CD4-positive, alpha-beta T cell treated with Interleukin-4 for 4 hours (primary cell): ENCODE results near the gene MAML2.

Source experiments
- DNase-seq: peaks from one replicate; pipeline ENCODE4 v3.0.0-alpha.2; 2020

Gene MAML2

DNA sequence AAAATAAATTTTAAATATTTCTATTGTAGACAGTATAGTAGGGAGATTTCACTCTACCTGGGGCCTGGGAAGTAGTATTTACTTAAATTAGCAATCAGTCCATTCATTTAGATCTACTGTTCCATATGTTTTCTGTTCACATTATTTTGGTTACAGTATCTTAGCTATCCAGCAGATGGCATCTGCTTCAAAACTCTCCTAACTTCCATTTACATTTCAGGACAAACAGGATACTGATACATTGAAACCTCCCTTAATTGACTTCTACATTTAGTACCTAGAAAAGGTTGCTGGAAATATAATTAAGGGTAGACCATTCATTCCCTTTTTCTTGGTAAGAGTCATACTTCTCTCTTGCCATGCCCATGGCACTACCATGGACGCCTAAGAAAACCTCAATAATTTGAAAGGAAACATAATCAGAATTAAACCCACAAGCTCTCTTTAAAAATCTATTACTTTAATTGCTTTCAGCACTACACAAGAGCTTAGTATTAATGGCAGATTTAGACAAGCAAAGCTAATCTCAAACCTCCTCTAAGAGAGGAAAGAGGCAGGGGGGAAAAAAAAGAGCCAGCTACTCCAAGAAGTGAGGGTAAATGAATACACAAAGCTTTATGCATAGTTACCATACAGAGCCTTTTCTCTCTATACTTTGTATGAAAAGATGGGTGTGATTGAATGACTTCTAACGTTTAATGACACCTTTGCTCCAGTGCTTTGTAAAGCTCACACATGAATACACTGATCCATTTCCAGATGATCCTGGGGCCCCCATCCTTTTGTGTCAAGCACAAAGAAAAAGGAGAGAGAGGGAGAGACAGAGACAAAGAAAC, 287.9 kb downstream of the MAML2 start:
- peak; percentile 46 for DNase-seq

DNA sequence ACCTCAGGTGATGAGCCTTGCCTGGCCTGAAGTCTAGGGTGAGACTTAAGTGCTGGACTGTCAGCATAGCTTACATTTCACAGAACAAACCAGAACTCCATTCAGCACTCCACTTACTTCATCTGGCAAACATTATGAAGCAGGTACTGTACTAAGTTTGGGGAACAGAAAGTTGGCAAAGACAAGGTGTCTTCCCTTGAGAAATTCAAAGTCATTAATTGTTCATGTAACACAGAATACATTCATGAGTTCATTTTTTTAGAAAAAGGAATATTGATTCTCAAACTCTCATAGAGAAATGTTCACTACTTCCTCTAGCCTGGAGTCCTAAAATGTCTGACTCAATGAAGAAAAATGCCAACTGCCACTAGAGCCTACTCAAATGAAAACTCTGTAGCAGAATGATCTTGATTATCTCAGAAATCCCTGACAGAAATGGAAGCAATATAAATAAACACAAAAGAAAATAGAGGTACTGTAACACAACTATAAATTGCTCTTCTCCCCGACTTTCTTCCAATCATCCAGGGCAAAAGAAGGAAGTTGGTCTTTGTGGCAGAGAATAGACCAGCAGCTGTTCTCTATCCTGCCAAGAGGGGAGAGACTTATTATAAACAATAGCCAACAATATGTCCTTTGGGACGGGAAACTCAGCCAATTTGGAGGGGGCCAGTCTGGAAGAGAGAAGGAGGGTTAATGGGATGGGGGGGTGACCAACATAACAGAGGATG, 289.9 kb downstream of the MAML2 start:
- no peak for DNase-seq

DNA sequence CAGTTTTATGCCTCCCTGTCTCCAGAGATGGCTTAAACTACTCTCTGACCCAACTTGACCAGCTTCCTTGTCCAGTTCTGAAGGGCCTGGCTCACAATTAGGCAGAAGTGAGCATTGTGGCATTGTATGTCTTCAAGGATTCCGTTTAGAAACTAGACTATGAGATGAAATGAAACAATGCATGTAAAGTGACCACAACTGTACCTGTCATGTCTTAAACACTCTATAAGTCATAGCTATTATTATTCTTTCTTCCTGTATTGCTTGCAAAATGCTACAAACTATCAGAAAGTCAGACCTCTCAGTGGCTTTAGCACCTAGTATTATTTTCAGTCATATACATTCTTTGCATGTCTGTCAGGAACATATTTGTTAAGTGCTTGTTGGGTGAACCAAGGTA, 291.2 kb downstream of the MAML2 start:
- DNase-seq, result no peak

DNA sequence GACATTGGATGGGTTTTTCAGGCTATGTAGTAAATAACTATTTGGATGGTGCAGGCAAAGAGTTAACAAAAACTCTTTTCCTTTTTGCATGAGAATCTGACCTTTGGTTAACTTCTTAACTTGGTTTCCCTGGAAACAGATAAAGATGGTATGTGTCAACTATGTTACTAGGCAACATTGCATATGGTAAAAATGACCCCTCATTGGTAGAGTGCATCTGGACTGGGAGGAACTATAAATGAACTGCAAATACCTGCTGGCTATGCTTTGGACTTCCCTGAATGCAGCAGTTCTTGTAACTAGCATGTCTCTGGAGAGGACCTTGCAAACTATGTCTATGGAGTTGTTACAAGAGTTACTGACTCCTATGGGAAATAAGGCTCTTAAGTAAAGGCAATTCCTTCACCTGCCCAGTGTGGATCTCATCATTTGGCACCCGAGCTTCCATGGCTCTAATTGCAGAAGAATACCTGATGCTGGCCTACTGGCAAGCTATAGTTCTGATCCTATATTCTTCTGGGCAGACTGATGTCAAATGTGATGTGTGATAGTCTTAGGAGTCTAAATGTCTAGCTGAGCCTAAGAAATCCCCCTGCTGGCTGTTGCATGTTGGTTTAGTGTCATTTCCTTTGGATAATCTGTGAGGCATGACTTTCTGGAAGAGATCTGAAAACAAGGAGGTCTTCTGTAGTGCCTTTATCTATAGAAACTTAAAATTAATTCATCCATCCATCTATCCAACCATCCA, 292.4 kb downstream of the MAML2 start:
- DNase-seq, result no peak

DNA sequence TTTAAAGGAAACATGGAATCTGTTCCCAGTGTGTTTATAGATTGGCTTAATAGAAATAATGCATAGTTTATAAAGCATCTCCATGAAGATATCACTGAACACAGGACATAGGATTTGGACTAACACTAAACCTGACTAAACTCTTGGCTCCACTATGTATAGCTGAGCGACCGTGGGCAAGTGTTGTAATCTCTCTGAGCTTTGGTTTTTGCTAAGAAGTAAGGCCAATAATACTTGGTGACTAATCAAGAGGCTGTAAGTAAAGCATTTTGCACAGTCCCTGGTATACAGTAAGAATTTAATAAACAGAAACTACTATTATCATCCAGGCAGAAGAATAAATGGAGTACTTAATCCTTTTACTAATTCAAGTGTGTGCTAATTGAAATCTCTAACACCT, 293.6 kb downstream of the MAML2 start:
- DNase-seq, result no peak

DNA sequence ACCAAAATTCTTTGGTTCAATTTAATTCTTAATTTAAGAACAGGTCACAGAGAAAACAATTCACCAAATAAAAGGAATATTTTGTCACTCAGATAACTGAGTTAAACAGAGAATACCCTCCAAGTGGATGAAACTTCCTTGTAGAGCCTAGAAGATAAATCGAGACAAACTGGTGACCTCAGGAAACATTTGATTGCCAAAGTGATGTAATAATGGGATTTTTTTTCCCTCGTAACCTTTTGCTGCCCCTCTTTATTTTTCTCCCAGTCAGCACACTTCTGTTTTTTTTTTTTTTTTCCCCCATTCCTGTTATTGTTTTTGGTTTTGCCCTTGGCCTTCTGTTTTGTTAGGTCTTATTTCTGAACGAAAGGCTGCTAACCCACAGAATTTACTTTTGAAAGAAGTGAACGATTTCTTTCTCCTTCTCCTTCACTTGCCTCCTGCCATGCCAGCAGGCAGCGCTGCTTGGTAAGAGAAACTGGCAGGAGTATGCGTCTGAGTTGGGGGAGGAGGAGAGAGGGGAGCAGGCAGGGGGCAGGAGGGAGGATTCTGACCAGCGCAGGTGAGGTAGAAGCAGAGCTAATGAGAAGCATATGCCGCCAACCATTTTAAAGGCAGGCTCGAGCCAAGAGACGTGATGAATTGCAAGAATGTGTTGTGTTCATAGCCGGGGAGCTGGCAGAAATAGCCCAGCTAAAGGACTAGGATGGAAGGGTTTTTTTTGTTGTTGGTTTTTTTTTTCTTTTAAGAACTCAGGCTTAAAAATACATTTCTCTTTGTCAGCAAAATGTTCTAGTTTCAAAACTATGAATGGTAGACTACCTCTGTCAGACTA, 297.2 kb downstream of the MAML2 start:
- no peak for DNase-seq

DNA sequence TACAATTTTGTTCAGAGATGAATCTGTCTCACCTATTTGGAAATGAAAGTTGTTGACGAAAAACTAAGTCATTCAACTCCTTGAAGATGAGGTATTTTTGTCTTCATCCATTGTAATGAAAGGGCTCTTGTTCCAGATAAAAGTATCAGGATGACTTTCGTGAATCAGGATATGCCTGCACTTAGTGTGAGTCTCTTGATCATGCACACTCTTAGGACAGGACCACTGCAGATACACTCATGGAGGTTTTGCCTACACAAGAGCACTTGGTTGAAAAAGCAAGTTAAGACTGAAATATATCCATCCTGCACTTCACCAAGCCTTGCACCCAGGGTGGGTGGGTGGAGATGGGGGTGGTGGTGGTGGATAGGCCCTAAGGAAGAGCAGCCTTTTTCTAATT, 298.2 kb downstream of the MAML2 start:
- DNase-seq, result no peak

DNA sequence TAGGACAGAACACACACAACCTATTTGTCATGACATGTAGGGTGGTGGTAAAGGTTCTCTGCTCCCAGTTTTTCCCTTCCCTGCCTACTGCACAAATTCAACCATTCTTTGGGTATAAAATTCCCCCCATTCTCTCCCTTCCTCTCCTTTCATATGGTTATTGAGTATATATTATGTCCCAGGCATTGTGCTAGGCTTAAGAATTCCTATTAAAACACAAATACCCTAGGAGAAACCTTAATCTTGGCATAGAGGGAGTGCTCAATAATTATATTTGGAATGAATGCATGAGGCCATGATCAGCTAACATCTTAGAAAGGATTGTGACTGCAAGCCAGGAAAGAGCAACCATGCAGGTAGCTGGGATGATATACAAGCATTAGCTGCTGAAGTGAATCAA, 298.7 kb downstream of the MAML2 start:
- DNase-seq, result no peak

DNA sequence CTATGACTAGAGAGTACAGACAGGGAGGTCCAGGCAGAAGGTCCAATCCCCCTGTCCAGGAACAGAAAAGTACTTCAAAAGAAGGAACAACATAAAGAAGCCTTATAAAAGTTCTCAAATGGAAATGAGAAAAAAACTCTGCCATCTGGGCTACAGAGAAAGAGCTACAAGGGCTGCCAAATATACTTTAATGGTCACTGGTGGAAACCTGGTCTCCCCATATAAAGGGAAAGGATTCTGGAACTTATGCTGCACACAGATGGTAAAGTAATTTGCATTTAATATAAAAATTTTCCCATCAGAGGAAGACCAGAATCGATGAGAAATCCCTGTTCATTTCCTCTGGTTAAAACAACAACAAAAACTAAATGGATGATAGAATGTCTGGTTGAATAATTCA, 299.7 kb downstream of the MAML2 start:
- no peak for DNase-seq

DNA sequence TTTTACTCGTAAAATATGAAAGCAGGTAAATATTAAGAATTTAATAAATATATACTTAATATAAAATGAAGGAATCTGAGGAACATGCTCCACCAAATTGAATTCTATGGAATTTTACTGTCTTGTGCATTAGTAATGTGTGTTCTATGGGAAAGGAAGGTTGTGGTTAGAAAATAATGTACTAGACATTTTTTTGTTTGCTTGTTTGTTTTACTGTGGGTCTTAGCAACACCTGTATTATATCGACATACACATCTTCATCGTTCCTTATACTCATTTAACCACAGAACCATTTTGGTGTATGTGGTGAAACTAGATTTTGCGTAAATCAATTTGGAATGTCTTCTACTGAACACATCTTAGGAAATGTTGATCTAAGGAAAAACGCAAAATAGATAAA, 304.9 kb downstream of the MAML2 start:
- no peak for DNase-seq

DNA sequence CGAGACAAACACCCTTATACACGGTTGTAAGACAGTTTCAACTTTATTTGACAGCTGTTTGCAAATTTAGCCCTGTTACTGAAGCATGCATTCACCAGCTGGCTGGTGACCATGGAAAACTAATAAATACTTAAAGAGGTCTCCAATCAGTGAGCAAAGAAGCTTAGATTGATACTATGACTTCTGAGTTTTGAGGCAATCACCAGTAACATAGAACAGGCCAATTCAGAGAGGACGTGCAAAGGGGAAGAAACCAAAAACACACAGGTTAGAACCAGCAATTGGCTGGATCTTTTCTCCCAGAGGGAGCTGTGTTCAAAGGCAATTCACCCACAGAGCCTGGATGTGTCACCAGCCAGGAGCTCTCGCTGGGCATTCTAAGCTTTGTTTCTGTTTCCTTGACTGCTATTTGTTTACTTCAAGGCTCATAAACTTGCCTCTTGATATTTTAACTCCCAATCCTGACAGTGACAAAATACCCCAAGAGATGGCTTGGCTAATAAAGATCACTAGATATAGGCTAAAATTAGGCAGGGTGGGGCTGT, 305.5 kb downstream of the MAML2 start:
- no peak for DNase-seq

DNA sequence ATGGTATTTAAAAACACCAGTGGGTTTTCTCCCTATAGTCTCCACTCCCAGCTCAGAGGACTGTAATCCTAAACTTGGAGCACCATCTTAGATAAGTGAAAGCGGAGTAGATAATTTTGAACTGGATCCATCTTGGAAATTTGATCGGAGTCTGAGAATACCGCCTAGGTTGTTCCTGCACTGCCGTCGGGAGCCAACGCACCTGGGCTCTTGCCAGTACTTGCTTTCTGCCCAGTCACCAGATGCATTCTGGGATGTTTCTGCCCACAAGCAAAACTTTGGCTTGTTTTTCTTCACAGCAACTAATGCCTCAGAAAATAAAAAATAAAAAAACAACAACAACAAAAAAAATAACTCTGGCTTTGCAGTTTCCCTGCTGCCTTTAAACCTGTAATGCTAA, 306.1 kb downstream of the MAML2 start:
- DNase-seq, result no peak

DNA sequence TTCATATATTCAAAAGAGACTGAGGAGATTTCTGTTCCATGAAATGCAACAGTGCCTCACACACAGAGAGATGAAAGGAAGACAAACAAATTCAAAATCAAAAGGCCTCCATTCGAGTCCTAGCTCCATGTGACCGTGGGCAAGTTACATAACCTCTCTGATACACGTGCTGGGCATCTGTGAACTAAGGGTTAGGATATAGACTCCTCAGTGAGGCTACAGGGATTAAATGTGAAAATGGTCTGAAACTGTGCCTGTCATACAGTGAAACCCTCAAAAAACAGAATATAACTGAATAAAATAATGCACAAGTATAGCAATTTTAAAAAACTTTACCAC, 307.3 kb downstream of the MAML2 start:
- DNase-seq, result no peak

DNA sequence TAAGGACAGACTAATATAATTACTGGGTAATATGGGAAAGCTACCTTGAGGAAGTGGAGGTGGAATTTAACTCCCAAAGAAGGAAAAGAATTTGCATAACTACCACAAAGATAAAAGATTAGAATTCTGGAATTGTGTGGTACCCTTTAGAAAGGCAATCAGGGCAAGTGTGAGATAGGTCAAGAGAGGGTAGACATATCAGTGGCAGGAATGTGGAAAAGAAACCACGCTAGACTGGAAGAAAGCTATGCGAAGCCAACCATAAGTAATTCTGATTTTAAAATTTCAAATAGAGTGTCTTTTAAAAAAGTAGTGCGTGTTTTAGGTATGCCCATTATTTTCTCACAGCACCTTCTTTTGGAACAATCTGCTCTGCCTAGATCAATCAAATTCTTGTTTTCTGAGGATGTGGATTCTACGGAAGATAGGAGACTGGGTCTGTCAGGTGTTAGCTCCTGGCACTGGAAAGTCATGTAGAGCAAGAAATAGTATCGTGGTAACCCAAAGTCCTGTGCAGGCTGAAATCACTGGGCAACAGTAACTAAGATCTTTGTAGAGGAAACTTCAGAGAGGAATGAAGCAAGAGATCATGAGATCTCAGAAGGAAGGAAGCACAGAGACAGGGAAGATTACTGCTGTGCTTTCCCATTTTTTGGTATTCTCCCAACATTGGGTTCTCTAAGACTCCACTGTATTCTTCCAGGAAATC, 307.8 kb downstream of the MAML2 start:
- DNase-seq, result no peak

DNA sequence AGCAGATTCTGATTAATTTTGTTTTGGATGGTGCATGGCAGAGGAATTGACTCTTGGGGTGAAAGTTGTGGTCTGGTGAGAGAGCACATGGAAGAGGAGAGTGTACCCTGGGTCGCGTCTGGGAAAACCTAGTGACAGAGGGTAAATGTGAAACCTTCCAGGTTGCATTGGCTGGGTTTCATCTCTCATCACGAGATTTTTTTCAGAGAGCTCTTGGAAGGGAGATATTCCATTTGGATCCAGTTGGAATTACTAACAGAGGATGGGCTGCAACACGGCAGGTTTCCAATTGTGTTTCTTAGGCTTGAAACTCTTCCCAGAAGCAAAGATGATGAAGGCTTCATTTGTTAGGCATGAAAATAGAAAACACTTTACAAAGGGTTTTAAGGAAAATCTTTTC, 309.4 kb downstream of the MAML2 start:
- no peak for DNase-seq

DNA sequence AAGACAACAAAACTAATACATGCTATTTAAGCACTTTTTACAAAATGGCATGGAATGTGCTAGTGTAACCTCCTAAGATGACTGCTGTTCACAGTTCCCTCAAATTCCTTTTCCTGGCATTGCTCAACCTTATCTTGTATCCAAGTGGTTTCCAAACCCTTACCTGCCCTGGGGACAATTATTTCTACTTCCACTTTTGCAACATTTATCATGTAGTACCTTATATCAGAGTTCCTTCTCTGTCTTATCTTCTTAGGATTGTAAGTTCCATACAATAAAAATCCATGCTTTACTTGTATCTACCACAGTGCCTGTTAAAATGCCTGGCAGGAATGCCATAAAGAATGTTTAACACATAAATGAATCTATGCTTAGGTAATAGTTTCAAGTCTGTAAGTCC, 309.9 kb downstream of the MAML2 start:
- no peak for DNase-seq

DNA sequence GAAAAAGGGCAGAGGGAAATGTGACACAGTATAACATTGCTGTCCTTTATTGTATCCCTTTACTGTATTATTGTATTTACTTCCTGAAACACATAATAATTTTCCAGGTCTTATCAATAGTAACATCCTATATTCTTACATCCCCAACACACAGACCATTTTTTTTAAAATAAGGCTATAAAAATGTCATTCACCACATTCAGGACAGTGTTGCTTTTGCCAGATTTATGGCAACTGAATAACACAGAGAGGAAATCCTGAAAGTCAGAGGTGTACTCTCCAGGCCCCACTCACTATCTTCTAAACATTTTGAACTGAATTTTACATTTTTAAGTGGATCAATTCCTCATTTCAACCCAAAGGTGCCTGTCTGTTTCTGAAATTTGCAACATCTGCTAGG, 314.2 kb downstream of the MAML2 start:
- no peak for DNase-seq

DNA sequence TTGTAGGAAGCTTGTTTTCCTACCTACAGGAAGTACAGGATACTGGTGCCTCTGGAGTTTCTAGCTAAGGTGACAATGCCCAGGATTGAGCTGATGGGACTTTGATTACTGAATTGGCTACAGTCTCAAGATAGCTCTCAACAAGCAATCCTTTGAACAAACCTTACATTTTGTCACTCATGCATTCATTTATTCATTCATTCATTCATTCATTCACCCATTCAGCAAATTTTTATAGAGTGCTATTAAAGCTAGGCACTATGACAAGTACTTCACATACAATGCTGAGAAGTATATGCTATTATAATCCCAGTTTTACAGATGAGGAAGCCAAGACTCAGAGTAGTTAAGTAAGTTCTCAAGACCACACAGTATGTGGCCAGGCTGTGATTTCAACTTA, 316.0 kb downstream of the MAML2 start:
- DNase-seq, result no peak

DNA sequence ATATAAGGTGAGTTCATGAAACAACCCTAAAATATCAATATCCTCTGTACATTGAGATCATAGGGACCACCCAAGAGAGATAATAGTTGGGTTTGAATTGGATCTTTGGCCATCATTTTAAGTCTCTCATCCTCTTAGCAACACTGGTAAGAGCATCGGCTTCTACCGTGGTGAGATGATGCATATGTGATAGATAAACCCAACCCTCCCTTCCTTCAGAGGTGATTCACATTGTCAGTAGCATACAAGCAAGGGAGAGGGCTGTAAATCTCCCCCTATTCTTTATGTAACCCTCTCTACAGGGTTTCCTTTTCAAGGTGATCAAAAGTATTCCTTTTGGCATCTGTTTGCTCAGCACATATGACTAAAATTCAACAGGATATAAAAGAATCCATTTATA, 316.7 kb downstream of the MAML2 start:
- no peak for DNase-seq

DNA sequence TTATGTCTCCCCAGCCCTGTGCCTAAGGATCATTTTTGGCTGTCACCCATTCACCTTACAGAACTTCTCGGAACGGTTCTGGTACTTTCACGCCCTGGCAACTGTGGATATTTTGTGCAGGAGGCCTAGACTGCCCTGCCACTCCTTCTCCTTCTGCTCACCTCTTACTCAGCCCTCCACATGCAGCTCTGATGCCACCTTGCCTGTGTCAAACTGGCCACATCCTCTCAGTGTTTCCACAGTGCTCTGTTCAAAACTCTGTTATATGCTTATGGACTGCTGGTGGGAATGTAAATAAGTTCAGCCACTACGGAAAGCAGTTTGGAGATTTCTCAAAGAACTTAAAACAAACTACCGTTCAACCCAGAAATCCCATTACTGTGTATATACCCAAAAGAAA, 318.3 kb downstream of the MAML2 start:
- DNase-seq, result no peak

DNA sequence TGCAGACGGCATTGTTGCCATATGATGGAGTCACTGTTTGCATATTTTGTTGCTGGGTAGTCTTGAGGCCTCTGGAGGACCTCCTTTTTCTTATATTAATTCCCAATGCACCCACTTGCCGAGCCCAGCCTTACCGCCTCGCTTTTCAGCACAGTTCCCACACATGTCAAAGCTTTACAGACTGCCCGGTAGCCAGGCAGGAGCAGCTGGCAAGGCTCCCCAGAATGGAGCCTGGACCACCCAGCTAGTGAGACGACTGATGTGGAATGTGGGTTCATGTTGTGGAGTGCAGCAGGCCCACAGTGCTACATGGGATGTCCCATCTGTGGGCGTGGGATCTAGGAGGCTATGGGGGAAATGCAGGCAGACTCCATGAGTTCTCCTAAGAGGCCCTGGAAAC, 319.7 kb downstream of the MAML2 start:
- DNase-seq, result no peak
